Measurements from ENCODE around the gene ABLIM2. TPM values are rescaled to one million over a fixed set of nuclear protein-coding genes. Genes with fewer than 3 reads are reported as not detected.

The ABLIM2 gene
- total RNA-seq, 3 donors from 2014 or later (not counting 1 experiment from before 2014, with no cell fraction given), result 0.71 to 2.8 (median 1.3) TPM

GRCh38 chr4:8045909-8046308 is 112.7 kb downstream of the ABLIM2 start:
- Mint-ChIP-seq H3K4me1 (peaks cover 0 to 4% of the 10 kb centered on the region in 2 donors), H3K4me3 (no peak overlapping the region), H3K27me3 (ENCODE audit: low read depth in 2 of 2) (peaks cover 22 to 23% of the 10 kb centered on the region in 2 donors), H3K27ac (peak overlapping the region in 1 of 2 donors; percentile 68), H3K36me3 (no peaks in the 10 kb centered on the region), H3K9me3 (no peaks in the 10 kb centered on the region)
- intact Hi-C loops (cut with micrococcal nuclease), result no loop called here
- Histone ChIP-seq H3K4me1 (ENCODE audit: control insufficient read depth, insufficient read depth, low read length) (no peaks in the 10 kb centered on the region), H3K4me3 (ENCODE audit: low read length) (no peak overlapping the region), H3K27me3 (ENCODE audit: control insufficient read depth, insufficient read depth, low read length) (peaks cover 2% of the 10 kb centered on the region), H3K9me3 (ENCODE audit: control insufficient read depth, insufficient read depth, low read length) (no peaks in the 10 kb centered on the region), H3K36me3 (ENCODE audit: control insufficient read depth, insufficient read depth, low read length) (no peaks in the 10 kb centered on the region), H3K27ac (ENCODE audit: low read length) (no peak overlapping the region)
- ATAC-seq (no peak), DNase-seq (no peak)
- no peak for TF ChIP-seq CTCF (IDR thresholded peaks at IDR 0.05)
- WGBS (ENCODE audit: insufficient coverage), result 82% methylated on average over 7 of the region's 7 CpGs

GRCh38 chr4:8044699-8045098 is 113.9 kb downstream of the ABLIM2 start:
- 47% methylated on average over 15 of the region's 15 CpGs for WGBS (ENCODE audit: insufficient coverage)
- no peaks in the 10 kb centered on the region for H3K36me3 Mint-ChIP-seq
- intact Hi-C loops (cut with micrococcal nuclease), result no loop called here
- DNase-seq, result no peak
- Histone ChIP-seq H3K9me3 (ENCODE audit: control insufficient read depth, insufficient read depth, low read length) (no peaks in the 10 kb centered on the region), H3K4me1 (ENCODE audit: control insufficient read depth, insufficient read depth, low read length) (no peaks in the 10 kb centered on the region), H3K27ac (ENCODE audit: low read length) (no peak overlapping the region), H3K36me3 (ENCODE audit: control insufficient read depth, insufficient read depth, low read length) (no peaks in the 10 kb centered on the region), H3K4me3 (ENCODE audit: low read length) (no peak overlapping the region), H3K27me3 (ENCODE audit: control insufficient read depth, insufficient read depth, low read length) (no peaks in the 10 kb centered on the region)
- no peak for ATAC-seq
- no peaks in the 10 kb centered on the region for H3K9me3 Mint-ChIP-seq
- H3K4me3 Mint-ChIP-seq, result no peak overlapping the region
- no peak for TF ChIP-seq CTCF (IDR thresholded peaks at IDR 0.05)
- no peak overlapping the region for H3K27ac Mint-ChIP-seq
- peaks cover 0 to 4% of the 10 kb centered on the region in 2 donors for H3K4me1 Mint-ChIP-seq
- H3K27me3 Mint-ChIP-seq (ENCODE audit: low read depth in 2 of 2), result peaks cover 16 to 18% of the 10 kb centered on the region in 2 donors

GRCh38 chr4:8044244-8044643 is 114.4 kb downstream of the ABLIM2 start:
- Mint-ChIP-seq H3K9me3 (no peaks in the 10 kb centered on the region), H3K27me3 (ENCODE audit: low read depth in 2 of 2) (peaks cover 20% of the 10 kb centered on the region in 2 donors), H3K36me3 (no peaks in the 10 kb centered on the region), H3K4me1 (peaks cover 0 to 4% of the 10 kb centered on the region in 2 donors), H3K27ac (no peak overlapping the region), H3K4me3 (no peak overlapping the region)
- Histone ChIP-seq H3K4me1 (ENCODE audit: control insufficient read depth, insufficient read depth, low read length) (no peaks in the 10 kb centered on the region), H3K27ac (ENCODE audit: low read length) (no peak overlapping the region), H3K9me3 (ENCODE audit: control insufficient read depth, insufficient read depth, low read length) (no peaks in the 10 kb centered on the region), H3K27me3 (ENCODE audit: control insufficient read depth, insufficient read depth, low read length) (no peaks in the 10 kb centered on the region), H3K4me3 (ENCODE audit: low read length) (no peak overlapping the region), H3K36me3 (ENCODE audit: control insufficient read depth, insufficient read depth, low read length) (no peaks in the 10 kb centered on the region)
- WGBS (ENCODE audit: insufficient coverage), result 92% methylated on average over 2 of the region's 7 CpGs
- no peak for DNase-seq
- ATAC-seq, result no peak
- intact Hi-C loops (cut with micrococcal nuclease), result no loop called here
- TF ChIP-seq CTCF (IDR thresholded peaks at IDR 0.05), result no peak

GRCh38 chr4:8043596-8043995 is 115.0 kb downstream of the ABLIM2 start:
- Histone ChIP-seq H3K4me3 (ENCODE audit: low read length) (no peak overlapping the region), H3K27ac (ENCODE audit: low read length) (no peak overlapping the region), H3K9me3 (ENCODE audit: control insufficient read depth, insufficient read depth, low read length) (no peaks in the 10 kb centered on the region), H3K36me3 (ENCODE audit: control insufficient read depth, insufficient read depth, low read length) (no peaks in the 10 kb centered on the region), H3K4me1 (ENCODE audit: control insufficient read depth, insufficient read depth, low read length) (no peaks in the 10 kb centered on the region), H3K27me3 (ENCODE audit: control insufficient read depth, insufficient read depth, low read length) (no peaks in the 10 kb centered on the region)
- no peak for ATAC-seq
- H3K27me3 Mint-ChIP-seq (ENCODE audit: low read depth in 2 of 2), result peaks cover 26 to 27% of the 10 kb centered on the region in 2 donors
- no peak overlapping the region for H3K4me3 Mint-ChIP-seq
- TF ChIP-seq CTCF (IDR thresholded peaks at IDR 0.05), result no peak
- no peaks in the 10 kb centered on the region for H3K36me3 Mint-ChIP-seq
- H3K4me1 Mint-ChIP-seq, result peaks cover 0 to 4% of the 10 kb centered on the region in 2 donors
- no peak overlapping the region for H3K27ac Mint-ChIP-seq
- 88% methylated on average over 16 of the region's 16 CpGs for WGBS (ENCODE audit: insufficient coverage)
- intact Hi-C loops (cut with micrococcal nuclease), result no loop called here
- H3K9me3 Mint-ChIP-seq, result no peaks in the 10 kb centered on the region
- DNase-seq, result no peak
